NCI-H748 (cell line): ENCODE results near the gene STYXL1.

Source experiments
- DNase-seq: peaks from one replicate; lab custom pipeline; 2025; ENCODE audit not compliant: unreplicated experiment; lab: John Stamatoyannopoulos, UW

The STYXL1 gene

GRCh38 chr7:75994388-75995051 is 53.3 kb downstream of the STYXL1 start, which contains the start of gene TMEM120A:
Gene TMEM120A, minus strand, starts transcription at chr7:75994595. Its CDS starts 25 bp downstream, at chr7:75994570.
- peak; percentile 94 for DNase-seq

- DNase-seq: peak; percentile 65
Observed at GRCh38 chr7:75993689-75994387, 54.0 kb downstream of the STYXL1 start.

- no peak for DNase-seq
Observed at GRCh38 chr7:75992083-75992755, 55.6 kb downstream of the STYXL1 start.

GRCh38 chr7:75991531-75992082 is 56.2 kb downstream of the STYXL1 start:
- no peak for DNase-seq

- no peak for DNase-seq
Observed at GRCh38 chr7:75989500-75990388, 58.1 kb downstream of the STYXL1 start.

GRCh38 chr7:75988568-75989499 is 59.0 kb downstream of the STYXL1 start:
- DNase-seq: no peak

- DNase-seq: no peak
Observed at GRCh38 chr7:75987805-75988567, 59.8 kb downstream of the STYXL1 start.

- no peak for DNase-seq
Observed at GRCh38 chr7:75987026-75987804, 60.6 kb downstream of the STYXL1 start.

- no peak for DNase-seq
Observed at GRCh38 chr7:75986147-75986781, 61.5 kb downstream of the STYXL1 start.

- DNase-seq: peak; percentile 28
Observed at GRCh38 chr7:75985518-75986146, 62.2 kb downstream of the STYXL1 start.

GRCh38 chr7:75985009-75985517 is 62.7 kb downstream of the STYXL1 start:
- DNase-seq: no peak

- DNase-seq: no peak
Observed at GRCh38 chr7:75984130-75985008, 63.4 kb downstream of the STYXL1 start.

GRCh38 chr7:75983471-75984129 is 64.2 kb downstream of the STYXL1 start:
- DNase-seq: no peak

GRCh38 chr7:75982306-75983064 is 65.3 kb downstream of the STYXL1 start:
- DNase-seq: no peak
